D721Med (cell line): Measurements from ENCODE around the gene FKBP10.

Source experiments
- DNase-seq: peaks from one replicate; pipeline ENCODE4 v3.0.0; 2011; ENCODE audit warnings: low spot score; ENCODE audit not compliant: insufficient read length
- FAIRE-seq: peaks from 2 replicates; lab custom pipeline; 2011; peaks lifted over from hg19 to GRCh38; lab: Jason Lieb, UNC
- CTCF ChIP-seq: IDR thresholded peaks from 2 replicates; pipeline ENCODE4 v1.5.1; 2012; ENCODE audit warnings: mild to moderate bottlenecking, control low read depth; ENCODE audit not compliant: insufficient read depth; ENCODE audit errors: missing control alignments

FKBP10 gene

GRCh38 chr17:41784207-41784744 lies 28.5 kb upstream of the FKBP10 start:
- FAIRE-seq (no peak), DNase-seq (peak; percentile 55)
- TF ChIP-seq CTCF = no peak

GRCh38 chr17:41785091-41785858 lies 27.5 kb upstream of the FKBP10 start:
- FAIRE-seq (no peak), DNase-seq (no peak)
- no peak for TF ChIP-seq CTCF

- DNase-seq = no peak
- FAIRE-seq = no peak
- TF ChIP-seq CTCF = no peak
Measured at GRCh38 chr17:41785859-41786226, 27.0 kb upstream of the FKBP10 start.

GRCh38 chr17:41786227-41787020 lies 26.4 kb upstream of the FKBP10 start, which contains the start of gene JUP:
Gene JUP, minus strand, starts transcription at chr17:41786711. Its CDS starts 14,857 bp downstream, at chr17:41771854.
- peak; percentile 37 for TF ChIP-seq CTCF
- peak; percentile 87 for FAIRE-seq
- DNase-seq = peak; percentile 98

- no peak for TF ChIP-seq CTCF
- FAIRE-seq (no peak), DNase-seq (no peak)
Measured at GRCh38 chr17:41787021-41787418, 25.8 kb upstream of the FKBP10 start.

- FAIRE-seq = no peak
- no peak for DNase-seq
- no peak for TF ChIP-seq CTCF
Measured at GRCh38 chr17:41792845-41793783, 19.7 kb upstream of the FKBP10 start.
